SK-N-MC (cell line): ENCODE results near the gene HPCAL1.

Source experiments
- DNase-seq: peaks from one replicate; pipeline ENCODE4 v3.0.0-alpha.2; 2011; ENCODE audit warnings: low read depth, low spot score
- H3K27ac ChIP-seq: fragments of 200-600 bp; sonication (generic); 2 replicates; pipeline ENCODE4 v1.5.1; 2016; ENCODE audit warnings: mixed run types
- H3K36me3 ChIP-seq: fragments of 200-600 bp; sonication (generic); 2 replicates; pipeline ENCODE4 v1.6.1; 2017; ENCODE audit warnings: antibody characterized with exemption, low read length, mixed read lengths; ENCODE audit not compliant: insufficient read depth
- H3K4me3 ChIP-seq: fragments of 200-600 bp; sonication (generic); 2 replicates; pipeline ENCODE4 v1.5.1; 2016
- H3K9ac ChIP-seq: fragments of 200-600 bp; sonication (generic); 2 replicates; pipeline ENCODE4 v1.8.0; 2017; ENCODE audit warnings: mixed run types, mixed read lengths; ENCODE audit not compliant: insufficient read length
- H3K9me3 ChIP-seq: fragments of 200-600 bp; sonication (generic); 2 replicates; pipeline ENCODE4 v1.6.1; 2017; ENCODE audit warnings: low read depth, mild to moderate bottlenecking, antibody characterized with exemption, low read length, moderate library complexity, mixed read lengths
- EZH2 ChIP-seq: fragments of 200-600 bp; sonication (generic); IDR thresholded peaks from one replicate; pipeline ENCODE4 v1.6.1; 2017; ENCODE audit warnings: antibody characterized with exemption
- FOXP2 ChIP-seq: optimal IDR thresholded peaks from 2 replicates; pipeline ENCODE3; 2011; ENCODE audit warnings: mild to moderate bottlenecking, moderate library complexity; ENCODE audit not compliant: insufficient read depth; ENCODE audit errors: extremely low read length, control extremely low read depth
- POLR2AphosphoS5 ChIP-seq: IDR thresholded peaks from 2 replicates; pipeline ENCODE4 v1.6.1; 2012; ENCODE audit warnings: mild to moderate bottlenecking, low read depth, low read length, borderline replicate concordance

Gene HPCAL1

GRCh38 chr2:10447895-10448575 is 145.3 kb downstream of the HPCAL1 start, which contains the start of gene ODC1:
Gene ODC1, minus strand, starts transcription at chr2:10448327. Its CDS starts 3,295 bp downstream, at chr2:10445032.
- peak within 1 kb of the TSS; percentile 96 for H3K4me3 ChIP-seq
- no peaks in the 10 kb centered on the region for H3K9me3 ChIP-seq
- no peak for TF ChIP-seq EZH2
- TF ChIP-seq POLR2AphosphoS5, result no peak; the same call in 1 of the 2 replicates
- no peak for TF ChIP-seq FOXP2
- DNase-seq, result peak; percentile 35
- H3K9ac ChIP-seq, result peak within 1 kb of the TSS; percentile 96
- peaks cover 23% of the 10 kb centered on the region for H3K36me3 ChIP-seq
- peak within 1 kb of the TSS; percentile 79 for H3K27ac ChIP-seq

- no peak for DNase-seq
- H3K4me3 ChIP-seq, result peak overlapping the region; percentile 92
- TF ChIP-seq FOXP2 (no peak), POLR2AphosphoS5 (peak; percentile 82), EZH2 (no peak)
- peak overlapping the region; percentile 59; the same call in 1 of the 2 replicates for H3K27ac ChIP-seq
- H3K9me3 ChIP-seq, result no peaks in the 10 kb centered on the region
- peaks cover 15% of the 10 kb centered on the region for H3K36me3 ChIP-seq
- H3K9ac ChIP-seq, result peak overlapping the region; percentile 78
These were observed 146.1 kb downstream of the HPCAL1 start for GRCh38 chr2:10448576-10449485.

- no peak for DNase-seq
- no peak overlapping the region for H3K9ac ChIP-seq
- TF ChIP-seq EZH2 (no peak), FOXP2 (no peak), POLR2AphosphoS5 (no peak)
- H3K9me3 ChIP-seq, result no peaks in the 10 kb centered on the region
- peaks cover 9% of the 10 kb centered on the region for H3K36me3 ChIP-seq
- peak overlapping the region; percentile 92 for H3K4me3 ChIP-seq
- H3K27ac ChIP-seq, result no peak overlapping the region
These were observed 146.8 kb downstream of the HPCAL1 start for GRCh38 chr2:10449486-10449831.

DNA sequence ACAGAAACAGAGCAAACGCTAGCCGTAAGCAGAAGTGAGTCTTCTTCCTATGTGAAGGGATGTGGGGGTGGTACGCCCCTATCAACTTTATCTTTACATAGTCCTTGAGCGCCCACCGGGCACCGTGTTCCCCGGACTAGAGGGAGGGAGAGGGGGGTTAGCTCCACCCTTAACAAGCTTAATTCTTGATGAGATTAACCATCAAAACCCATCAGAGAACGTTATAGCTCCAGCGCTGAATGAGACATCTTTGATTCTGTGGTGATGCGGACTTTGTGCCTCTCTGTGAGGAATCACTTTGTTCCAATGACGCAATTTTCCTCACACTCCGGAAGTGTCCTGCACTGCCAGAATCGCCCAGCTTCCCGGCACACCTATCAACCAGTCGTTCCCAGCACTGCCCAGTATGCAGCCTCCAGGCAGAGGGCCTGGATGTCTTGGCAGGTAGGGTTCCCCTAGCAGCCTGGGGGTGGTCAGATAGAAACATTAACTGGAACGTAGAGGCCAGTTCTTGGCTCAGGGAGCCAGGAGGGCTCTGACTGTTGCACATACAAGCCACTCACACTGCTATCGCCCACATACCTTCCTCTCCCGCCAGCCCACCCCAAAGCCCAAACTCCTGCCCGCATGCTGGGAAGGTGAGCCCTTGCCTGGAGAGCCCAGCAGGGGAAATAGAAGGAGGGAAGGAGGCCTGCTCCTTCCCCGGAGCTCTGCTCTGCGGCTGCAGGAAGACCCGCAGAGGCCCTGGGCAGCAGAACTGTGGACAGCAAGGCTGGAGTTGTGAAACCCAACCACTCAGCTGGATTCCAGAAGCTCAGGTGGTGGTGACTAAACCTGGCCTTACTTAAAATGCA is 147.4 kb downstream of the HPCAL1 start:
- Histone ChIP-seq H3K9ac (no peak overlapping the region), H3K9me3 (no peaks in the 10 kb centered on the region), H3K4me3 (no peak overlapping the region), H3K27ac (no peak overlapping the region), H3K36me3 (peaks cover 3% of the 10 kb centered on the region)
- DNase-seq, result no peak
- TF ChIP-seq FOXP2 (no peak), EZH2 (no peak), POLR2AphosphoS5 (no peak)

DNA sequence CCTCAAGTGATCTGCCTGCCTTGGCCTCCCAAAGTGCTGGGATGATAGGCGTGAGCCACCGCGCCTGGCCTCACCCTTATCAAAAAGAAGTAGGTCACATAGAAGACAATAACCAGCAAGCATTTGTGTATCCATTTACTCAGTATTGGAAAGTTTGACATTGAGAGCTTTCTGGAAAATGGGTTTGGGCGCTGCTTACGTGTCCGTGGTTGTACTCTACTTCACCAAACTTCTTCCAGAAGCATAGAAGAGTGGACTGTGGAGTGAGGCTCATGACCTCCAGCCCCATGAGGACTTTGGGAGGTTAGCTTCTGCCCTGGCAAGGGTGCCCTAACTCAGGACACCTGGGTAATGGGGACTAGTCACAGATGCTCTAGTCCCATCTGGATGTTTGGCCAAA is 149.1 kb downstream of the HPCAL1 start:
- TF ChIP-seq EZH2 (no peak), FOXP2 (no peak), POLR2AphosphoS5 (no peak)
- no peak for DNase-seq
- Histone ChIP-seq H3K27ac (no peak overlapping the region), H3K9ac (no peak overlapping the region), H3K9me3 (no peaks in the 10 kb centered on the region), H3K4me3 (no peak overlapping the region), H3K36me3 (no peaks in the 10 kb centered on the region)

- Histone ChIP-seq H3K27ac (no peak overlapping the region), H3K4me3 (no peak overlapping the region), H3K9ac (no peak overlapping the region), H3K36me3 (no peaks in the 10 kb centered on the region), H3K9me3 (no peaks in the 10 kb centered on the region)
- TF ChIP-seq POLR2AphosphoS5 (no peak), EZH2 (no peak), FOXP2 (no peak)
- no peak for DNase-seq
These were observed 149.6 kb downstream of the HPCAL1 start for GRCh38 chr2:10452312-10452711.

- Histone ChIP-seq H3K27ac (no peak overlapping the region), H3K9ac (no peak overlapping the region)
- no peak for DNase-seq
These were observed 150.5 kb downstream of the HPCAL1 start for GRCh38 chr2:10452956-10453904.

GRCh38 chr2:10453905-10454298 is 151.2 kb downstream of the HPCAL1 start:
- Histone ChIP-seq H3K36me3 (no peaks in the 10 kb centered on the region), H3K9me3 (no peaks in the 10 kb centered on the region), H3K9ac (no peak overlapping the region), H3K4me3 (no peak overlapping the region), H3K27ac (no peak overlapping the region)
- DNase-seq, result no peak
- TF ChIP-seq FOXP2, result no peak
- TF ChIP-seq EZH2, result no peak

More at GRCh38 chr2:10452956-10453904, 150.5 kb downstream of the HPCAL1 start:
- Histone ChIP-seq H3K36me3 (no peaks in the 10 kb centered on the region), H3K9me3 (no peaks in the 10 kb centered on the region), H3K4me3 (no peak overlapping the region)
- TF ChIP-seq EZH2, result no peak
